Aorta (tissue), 5 donors: ENCODE data around the gene RCL1. TPM values are rescaled to one million over a fixed set of nuclear protein-coding genes. Genes with fewer than 3 reads are reported as not detected.
"Not testable (repeated sequence)": the region's sequence is repeated elsewhere in the genome, so short reads cannot be mapped to it uniquely, and the experiment has no call there.

ENCODE experiments used
- ATAC-seq: fragments of 200-7000 bp; cut with Tn5 transposase; one replicate; pipeline ENCODE4 v1.9.1; 2022; ENCODE audit warnings: moderate library complexity; ENCODE audit not compliant: low FRiP score
- DNase-seq, 2 donors: peaks; one replicate each; pipeline ENCODE4 v3.0.0-alpha.2; 2020
- H3K27ac ChIP-seq, 2 donors: one replicate each; pipeline ENCODE4 v1.5.1; 2013; ENCODE audit warnings: low read length in 2 of 2, mild to moderate bottlenecking in 2 of 2, moderate library complexity in 2 of 2, control low read depth in 1 of 2, inconsistent platforms in 1 of 2, low read depth in 1 of 2
- H3K27me3 ChIP-seq, 2 donors: one replicate each; pipeline ENCODE4 v1.6.1; 2013; ENCODE audit warnings: control low read depth in 1 of 2, low read length in 1 of 2, mild to moderate bottlenecking in 1 of 2, moderate library complexity in 1 of 2; ENCODE audit not compliant: insufficient read depth in 2 of 2, control insufficient read depth in 1 of 2
- H3K36me3 ChIP-seq, 2 donors: one replicate each; pipeline ENCODE4 v1.6.1; 2013; ENCODE audit warnings: control low read depth in 1 of 2, low read length in 1 of 2, mild to moderate bottlenecking in 1 of 2; ENCODE audit not compliant: insufficient read depth in 2 of 2, control insufficient read depth in 1 of 2
- H3K4me1 ChIP-seq, 2 donors: one replicate each; pipeline ENCODE4 v1.6.1; 2013; ENCODE audit warnings: low read length in 2 of 2, control low read depth in 1 of 2, mild to moderate bottlenecking in 1 of 2, moderate library complexity in 1 of 2; ENCODE audit not compliant: insufficient read depth in 2 of 2, control insufficient read depth in 1 of 2
- H3K4me3 ChIP-seq, 2 donors: one replicate each; pipeline ENCODE4 v1.5.1; 2013; ENCODE audit warnings: low read length in 2 of 2, control low read depth in 1 of 2, mild to moderate bottlenecking in 1 of 2
- H3K9me3 ChIP-seq: one replicate; pipeline ENCODE4 v1.6.1; 2013; ENCODE audit warnings: mild to moderate bottlenecking, low read length; ENCODE audit not compliant: control insufficient read depth
- WGBS, 2 donors: extraction: QIAGEN DNeasy Blood & Tissue Kit; methylation state at CpG; one replicate each; pipeline ENCODE4 v1.1.7; 2013; 5-methylcytosine and 5-hydroxymethylcytosine counted together
- intact Hi-C, 2 donors: fragments of 100-400 bp; cut with DNase I; formaldehyde crosslinking; loops; one replicate each; pipeline versions ENCODE4 v1.14.2 to v1.15.0; 2022
- polyA plus RNA-seq, 2 donors: library from polyadenylated mRNA; stranded (reverse); fragments of 200-250 nt; gene quantifications; one replicate each; pipeline ENCODE4 v1.2.3, GENCODE V29; 2013
- total RNA-seq, 2 donors: library from RNA; stranded (reverse); fragmentation: NEBNext Ultra II Directional; extraction: Animal tissue kit (Norgen Biotek cat#: 25700); gene quantifications; one replicate each; pipeline ENCODE4 v1.2.1, GENCODE V29; 2021
- donor health status: healthy with polysubstance abuse.
- donor health status: Bipolar disorder and iron deficiency.
- donor health status: DM: no; HTN: no; CAD: no.
- donor health status: DM: no; HTN: no; CAD: no.
- donor health status: DM: yes; HTN: yes; CAD: no.

RCL1 gene
- total and polyA plus RNA-seq, 4 donors = 10.8 to 41.9 (median 26.8) TPM

GRCh38 chr9:4792054-4792571, 631 bp upstream of the RCL1 start:
- 1 to 2% methylated on average over 23 of the region's 23 CpGs for WGBS, 2 donors
- Histone ChIP-seq H3K9me3 (no peaks in the 10 kb centered on the region), H3K4me1 (peaks cover 2 to 4% of the 10 kb centered on the region in 2 donors), H3K27me3 (no peaks in the 10 kb centered on the region), H3K4me3 (peak overlapping the region; percentile 49 to 57), H3K27ac (no peak overlapping the region), H3K36me3 (no peaks in the 10 kb centered on the region)
- intact Hi-C loops = loop anchor here in 1 of 2 donors (2.0 kb wide), 1 partner anchor 195 kb away; no protein-coding TSS in a partner anchor
- DNase-seq (no peak), ATAC-seq (peak; percentile 58)

DNA sequence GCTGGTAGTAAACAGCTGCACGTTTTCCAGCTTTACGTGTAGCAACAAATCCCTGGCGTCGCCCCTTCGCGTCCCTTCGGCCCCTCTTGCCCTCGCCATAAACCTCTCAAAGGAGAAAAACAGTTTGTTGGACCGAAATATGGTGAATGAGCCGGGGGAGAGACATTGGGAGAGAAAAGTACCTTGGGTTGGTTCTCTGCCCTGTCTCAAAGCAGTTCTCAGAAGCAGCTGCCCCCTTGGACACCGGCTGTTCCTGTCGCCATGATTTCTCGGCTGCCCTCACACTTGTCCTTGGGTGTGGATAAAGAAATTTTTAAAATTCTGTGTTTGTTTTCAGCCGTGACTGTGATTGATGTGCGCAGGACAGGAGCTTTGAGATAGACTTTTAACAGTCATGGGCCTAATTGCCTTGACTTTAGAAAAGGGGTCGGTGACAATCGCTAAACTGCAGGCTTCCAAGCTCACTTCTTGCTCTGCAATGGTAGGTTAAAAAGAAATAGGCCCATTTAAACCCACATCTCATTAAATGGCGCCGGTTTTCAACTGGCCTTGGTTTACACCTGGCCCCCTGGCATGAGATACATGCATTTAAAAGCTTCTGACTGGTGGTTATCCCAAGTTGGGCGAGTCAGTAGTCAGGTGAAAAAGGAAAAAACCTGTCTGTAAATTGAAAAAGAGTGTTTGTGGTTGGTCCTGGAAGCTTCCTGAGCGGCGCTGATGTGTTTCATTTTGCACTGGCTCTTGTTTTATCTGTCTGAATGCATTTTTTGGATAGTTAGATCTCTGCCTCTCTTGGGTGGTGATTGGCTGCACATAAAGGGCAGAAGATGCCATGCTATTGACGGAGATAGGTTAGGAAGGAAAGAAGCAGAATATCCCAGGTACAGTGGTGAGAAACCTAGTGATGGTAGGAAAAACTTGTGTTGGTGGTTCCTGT, 983 bp downstream of the RCL1 start:
- Histone ChIP-seq H3K4me3 (peak overlapping the region; percentile 67 to 94), H3K4me1 (peaks cover 2 to 8% of the 10 kb centered on the region in 2 donors), H3K9me3 (no peaks in the 10 kb centered on the region), H3K27ac (peak overlapping the region; percentile 28 to 48), H3K27me3 (no peaks in the 10 kb centered on the region), H3K36me3 (no peaks in the 10 kb centered on the region)
- intact Hi-C loops = loop anchor here in 1 of 2 donors (2.0 kb wide), 1 partner anchor 193 kb away; no protein-coding TSS in a partner anchor
- 20 to 22% methylated on average over 23 of the region's 23 CpGs for WGBS, 2 donors
- DNase-seq = no peak
- no peak for ATAC-seq

DNA sequence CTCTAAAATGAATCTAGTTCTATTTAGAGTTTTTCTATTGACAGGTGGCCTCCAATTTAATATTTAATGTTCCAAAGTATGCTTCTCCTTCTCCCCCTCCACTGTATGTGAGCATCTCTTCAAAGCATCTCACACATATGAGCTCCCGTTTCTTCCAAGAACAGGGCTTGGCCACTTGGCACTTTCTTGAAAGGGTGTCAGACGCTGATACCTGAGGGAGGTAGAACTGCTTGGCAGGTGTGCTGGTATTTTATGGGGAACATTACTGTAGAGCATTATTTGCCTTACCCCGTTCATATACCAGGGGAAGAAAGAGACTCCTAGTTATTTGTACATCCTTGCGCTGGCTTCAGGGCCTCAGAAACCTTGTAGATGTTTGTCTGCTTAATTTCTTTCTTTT, 1.9 kb downstream of the RCL1 start:
- no peak overlapping the region for H3K27ac ChIP-seq
- WGBS, 2 donors = 92% methylated on average over 4 of the region's 4 CpGs
- H3K27me3 ChIP-seq = no peaks in the 10 kb centered on the region
- H3K4me1 ChIP-seq = peaks cover 2 to 8% of the 10 kb centered on the region in 2 donors
- no peak overlapping the region for H3K4me3 ChIP-seq
- no peak for DNase-seq
- ATAC-seq = no peak
- H3K36me3 ChIP-seq = no peaks in the 10 kb centered on the region
- no peaks in the 10 kb centered on the region for H3K9me3 ChIP-seq
- intact Hi-C loops = loop anchor here in 1 of 2 donors (5.0 kb wide), 1 partner anchor 38 kb away; no protein-coding TSS in a partner anchor

GRCh38 chr9:4795108-4795507, 2.4 kb downstream of the RCL1 start:
- not testable (repeated sequence) for DNase-seq, H3K27me3 ChIP-seq, H3K27ac ChIP-seq, H3K4me1 ChIP-seq, H3K4me3 ChIP-seq, ATAC-seq, H3K9me3 ChIP-seq, H3K36me3 ChIP-seq
- 98 to 100% methylated on average over 10 of the region's 10 CpGs for WGBS, 2 donors
- intact Hi-C loops = loop anchor here in 1 of 2 donors (5.0 kb wide), 1 partner anchor 37 kb away; no protein-coding TSS in a partner anchor

DNA sequence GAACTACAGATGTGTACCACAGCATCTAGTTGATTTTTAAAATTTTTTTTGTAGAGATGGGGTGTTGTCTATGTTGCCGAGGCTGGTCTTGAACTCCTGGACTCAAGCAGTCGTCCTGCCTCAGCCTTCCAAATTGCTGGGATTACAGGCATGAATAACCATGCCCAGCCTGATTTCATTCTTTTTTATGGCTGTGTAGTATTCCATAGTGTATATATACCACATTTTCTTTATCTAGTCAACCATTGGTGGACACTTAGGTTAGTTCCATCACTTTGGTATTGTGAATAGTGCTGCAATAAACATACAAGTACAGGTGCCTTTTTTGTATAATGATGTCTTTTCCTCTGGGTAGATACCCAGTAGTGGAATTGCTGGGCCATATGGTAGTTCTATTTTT, 3.8 kb downstream of the RCL1 start:
- intact Hi-C loops = loop anchor here in 1 of 2 donors (5.0 kb wide), 1 partner anchor 36 kb away; no protein-coding TSS in a partner anchor
- no peak overlapping the region for H3K27ac ChIP-seq
- H3K36me3 ChIP-seq = no peaks in the 10 kb centered on the region
- 96 to 98% methylated on average over 2 of the region's 2 CpGs for WGBS, 2 donors
- H3K4me1 ChIP-seq = peaks cover 2 to 8% of the 10 kb centered on the region in 2 donors
- ATAC-seq = no peak
- no peaks in the 10 kb centered on the region for H3K9me3 ChIP-seq
- no peak for DNase-seq
- no peak overlapping the region for H3K4me3 ChIP-seq
- H3K27me3 ChIP-seq = no peaks in the 10 kb centered on the region

GRCh38 chr9:4796988-4797853, 4.5 kb downstream of the RCL1 start:
- no peak for ATAC-seq
- intact Hi-C loops = loop anchor here in 1 of 2 donors (5.0 kb wide), 1 partner anchor 35 kb away; no protein-coding TSS in a partner anchor

DNA sequence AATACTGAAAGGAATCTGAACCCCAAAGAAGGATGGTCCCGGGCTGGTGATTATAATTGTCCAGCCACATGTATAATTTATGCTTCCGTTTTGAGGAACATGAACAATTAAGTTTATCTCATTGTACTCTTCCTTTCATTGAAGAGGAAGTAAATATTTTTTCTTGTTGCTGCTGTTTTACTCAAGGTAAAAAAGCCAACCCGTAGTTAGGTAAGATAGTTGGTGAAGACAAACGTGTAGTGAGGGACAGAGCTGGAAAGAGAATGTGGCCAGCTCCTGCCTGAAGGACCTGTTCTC, 5.1 kb downstream of the RCL1 start:
- DNase-seq (no peak), ATAC-seq (no peak)
- no peaks in the 10 kb centered on the region for H3K36me3 ChIP-seq
- no peak overlapping the region for H3K4me3 ChIP-seq
- intact Hi-C loops = loop anchor here in 1 of 2 donors (5.0 kb wide), 1 partner anchor 34 kb away; no protein-coding TSS in a partner anchor
- no peaks in the 10 kb centered on the region for H3K27me3 ChIP-seq
- H3K4me1 ChIP-seq = peaks cover 2 to 8% of the 10 kb centered on the region in 2 donors
- H3K9me3 ChIP-seq = no peaks in the 10 kb centered on the region
- H3K27ac ChIP-seq = peak overlapping the region in 1 of 2 donors; percentile 12
- WGBS, 2 donors = 63% methylated on average over 4 of the region's 4 CpGs

More at GRCh38 chr9:4796988-4797853, 4.5 kb downstream of the RCL1 start:
- H3K36me3 ChIP-seq = no peaks in the 10 kb centered on the region
- no peaks in the 10 kb centered on the region for H3K27me3 ChIP-seq
- 85 to 91% methylated on average over 4 of the region's 4 CpGs for WGBS, 2 donors
- no peak overlapping the region for H3K4me3 ChIP-seq
- H3K9me3 ChIP-seq = no peaks in the 10 kb centered on the region
- no peak for DNase-seq
- H3K27ac ChIP-seq = no peak overlapping the region
- peaks cover 2 to 8% of the 10 kb centered on the region in 2 donors for H3K4me1 ChIP-seq
